Activated CD4-positive, alpha-beta T cell treated with anti-CD3 and anti-CD28 coated beads for 36 hours (primary cell): Measurements from ENCODE around the gene HK2. TPM values are rescaled to one million over a fixed set of nuclear protein-coding genes. Genes with fewer than 3 reads are reported as not detected.
A peak's percentile ranks its signal among the peaks of the same experiment; 100 is the strongest.
"Not testable (repeated sequence)": the region's sequence is repeated elsewhere in the genome, so short reads cannot be mapped to it uniquely, and the experiment has no call there.

Experiments used
- ATAC-seq: fragments of 200-7000 bp; cut with Tn5 transposase; one replicate; pipeline ENCODE4 v1.10.0; 2021; ENCODE audit warnings: mild to moderate bottlenecking, moderate library complexity
- CTCF ChIA-PET: fragments of 350-600 bp; sonication (Branson Sonifier 250); formaldehyde crosslinking; loops from one replicate; lab custom pipeline; 2021; ENCODE audit warnings: antibody characterized with exemption; lab: Charles Lee
- POLR2A ChIA-PET: fragments of 350-600 bp; sonication (Branson Sonifier 250); formaldehyde crosslinking; loops from one replicate; lab custom pipeline; 2021; ENCODE audit warnings: antibody characterized with exemption, inconsistent platforms; lab: Charles Lee
- DNase-seq: peaks from one replicate; pipeline ENCODE4 v3.0.0-alpha.2; 2020
- H3K27ac Mint-ChIP-seq: one replicate; pipeline ENCODE4 v1.8.0; 2021; ENCODE audit warnings: mixed read lengths
- H3K27me3 Mint-ChIP-seq: one replicate; pipeline ENCODE4 v1.8.0; 2021; ENCODE audit warnings: mixed read lengths
- H3K36me3 Mint-ChIP-seq: one replicate; pipeline ENCODE4 v1.8.0; 2021; ENCODE audit warnings: low read depth, mixed read lengths
- H3K4me1 Mint-ChIP-seq: one replicate; pipeline ENCODE4 v1.8.0; 2021; ENCODE audit warnings: mixed read lengths
- H3K4me3 Mint-ChIP-seq: one replicate; pipeline ENCODE4 v1.8.0; 2021; ENCODE audit warnings: mild to moderate bottlenecking, moderate library complexity, mixed read lengths
- H3K9me3 Mint-ChIP-seq: one replicate; pipeline ENCODE4 v1.8.0; 2021; ENCODE audit warnings: low read depth, mixed read lengths
- intact Hi-C, 2 experiments: fragments of 100-400 bp; cut with DNase I in 1 of 2; cut with micrococcal nuclease in 1 of 2; formaldehyde crosslinking; loops; one replicate each; pipeline versions ENCODE4 v1.14.2 to v1.15.1; 2022 to 2024; cut with DNase I, micrococcal nuclease
- total RNA-seq, 2 experiments: library from RNA; stranded (reverse); gene quantifications; one replicate each; pipeline ENCODE4 v1.2.3, GENCODE V29; 2021

Gene HK2
- total RNA-seq, result 100 to 1,000 TPM in 1 of 2 experiments, 10 to 100 TPM in 1; 84.4 to 105 TPM

DNA sequence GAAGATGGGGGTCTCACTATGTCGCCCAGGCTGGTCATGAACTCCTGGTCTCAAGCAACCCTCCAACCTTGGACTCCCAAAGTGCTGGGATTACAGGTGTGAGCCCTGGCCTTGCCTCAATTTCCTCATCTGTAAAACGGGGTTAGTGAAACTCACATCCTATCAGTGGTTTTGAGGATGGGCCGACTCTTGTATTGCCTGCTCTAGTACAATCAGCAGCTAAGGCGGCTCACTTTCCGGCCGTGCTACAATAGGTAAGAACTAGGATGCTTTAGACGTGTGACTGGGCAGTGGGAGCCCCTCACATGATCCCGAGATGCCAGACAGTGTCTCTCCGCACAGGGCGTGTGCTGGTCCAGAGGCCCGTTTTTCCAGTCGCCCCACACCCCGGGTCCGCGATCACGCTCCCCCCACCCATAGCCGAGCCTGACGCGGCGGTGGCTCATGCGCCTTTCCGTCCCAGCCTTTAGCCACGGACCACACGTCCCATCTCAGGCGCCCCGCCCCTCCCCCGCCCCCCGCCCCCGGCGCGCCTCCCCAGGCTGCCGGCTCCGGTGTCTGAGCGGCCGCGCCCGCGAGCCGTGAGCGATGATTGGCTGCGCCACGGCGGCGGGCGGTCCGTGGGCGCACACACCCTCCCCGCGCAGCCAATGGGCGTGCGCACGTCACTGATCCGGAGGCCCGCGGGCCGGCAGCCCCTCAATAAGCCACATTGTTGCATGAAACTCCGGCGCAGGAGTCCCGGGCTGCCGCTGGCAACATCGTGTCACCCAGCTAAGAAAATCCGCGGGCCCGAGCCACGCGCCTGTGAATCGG lies at the start of gene HK2:
Gene HK2, plus strand, starts transcription at position 710 of the 816 bp plus-strand sequence. CDS start 454 bp downstream, outside the sequence.
- intact Hi-C loops, result loop anchor here (1.0 to 10.0 kb wide), 9 partner anchors 119 to 1619 kb away; partner anchors contain the start of genes ALMS1 (in 1 of the 2), DOK1 (in 1 of the 2), POLE4 (in 1 of the 2) and SEMA4F (in 1 of the 2)
- ATAC-seq (peak; percentile 86), DNase-seq (peak; percentile 93)
- POLR2A ChIA-PET, result interaction anchor here (1.6 kb wide), 1 partner anchor 16 kb away, joined by 4 read pairs; no protein-coding TSS in a partner anchor
- H3K9me3 Mint-ChIP-seq, result no peaks in the 10 kb centered on the region
- H3K4me3 Mint-ChIP-seq, result peak within 1 kb of the TSS; percentile 89
- H3K27me3 Mint-ChIP-seq, result no peaks in the 10 kb centered on the region
- H3K4me1 Mint-ChIP-seq, result peaks cover 48% of the 10 kb centered on the region
- H3K36me3 Mint-ChIP-seq, result peaks cover 35% of the 10 kb centered on the region
- peak within 1 kb of the TSS; percentile 95 for H3K27ac Mint-ChIP-seq
- CTCF ChIA-PET, result interaction anchor here (0.7 to 1.5 kb wide), 6 partner anchors 12 to 245 kb away, joined by 3 to 5 read pairs (median 4); no protein-coding TSS in a partner anchor

DNA sequence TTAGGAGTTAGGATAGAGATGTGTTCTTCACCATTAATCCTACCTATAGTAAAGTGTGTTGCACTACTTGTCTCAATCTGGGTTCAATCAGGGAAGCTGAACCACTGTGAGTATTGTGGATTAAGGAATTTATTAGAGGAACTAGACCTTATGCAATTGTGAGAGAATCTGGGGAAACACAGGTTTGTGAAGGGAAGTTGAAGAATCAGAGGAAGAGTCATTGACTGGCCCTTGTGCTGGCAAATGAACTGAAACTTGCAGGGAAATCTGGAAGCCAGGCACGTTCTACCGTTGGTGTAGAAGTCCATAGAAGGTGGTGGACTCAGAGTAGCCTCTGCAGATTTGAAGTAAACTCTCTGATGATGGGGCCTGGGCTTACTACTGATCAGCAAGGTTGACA lies 44.7 kb upstream of the HK2 start:
- POLR2A ChIA-PET, result no interaction called here
- H3K4me3 Mint-ChIP-seq, result no peak overlapping the region

DNA sequence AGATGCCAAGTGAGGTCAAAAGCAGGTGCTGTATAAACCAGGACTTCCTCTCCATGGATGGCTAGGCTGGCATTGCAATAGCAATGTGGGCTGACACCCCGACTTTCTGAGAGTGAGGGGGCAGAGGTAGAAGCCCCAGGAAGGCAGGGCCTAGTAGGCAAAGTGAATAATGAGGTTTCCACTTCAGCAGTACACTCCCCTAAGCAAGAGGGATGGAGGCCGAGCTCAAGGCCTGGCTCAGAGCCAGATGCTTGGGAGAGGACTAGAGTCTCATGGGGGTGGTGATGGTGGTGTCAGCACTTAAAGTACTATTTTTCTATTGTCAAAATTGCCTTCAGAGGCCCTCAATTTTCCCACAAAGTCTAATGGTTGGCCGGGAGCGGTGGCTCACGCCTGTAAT lies 41.6 kb upstream of the HK2 start:
- no peaks in the 10 kb centered on the region for H3K36me3 Mint-ChIP-seq
- ChIA-PET POLR2A (no interaction called here), CTCF (interaction anchor here (0.7 to 0.8 kb wide), 2 partner anchors 53 to 160 kb away, joined by 4 read pairs; no protein-coding TSS in a partner anchor)
- H3K4me3 Mint-ChIP-seq, result no peak overlapping the region
- ATAC-seq (no peak), DNase-seq (no peak)
- H3K4me1 Mint-ChIP-seq, result no peaks in the 10 kb centered on the region
- no peak overlapping the region for H3K27ac Mint-ChIP-seq
- peaks cover 14% of the 10 kb centered on the region for H3K9me3 Mint-ChIP-seq
- intact Hi-C loops, result no loop called here
- peaks cover 6% of the 10 kb centered on the region for H3K27me3 Mint-ChIP-seq

More for the DNA sequence above, 44.7 kb upstream of the HK2 start:
- H3K27ac Mint-ChIP-seq, result no peak overlapping the region
- H3K36me3 Mint-ChIP-seq, result no peaks in the 10 kb centered on the region
- ATAC-seq, result no peak
- H3K27me3 Mint-ChIP-seq, result peaks cover 6% of the 10 kb centered on the region
- CTCF ChIA-PET, result interaction anchor here (1.2 kb wide), 1 partner anchor 88 kb away, joined by 3 read pairs; no protein-coding TSS in a partner anchor
- intact Hi-C loops, result no loop called here
- H3K9me3 Mint-ChIP-seq, result peaks cover 14% of the 10 kb centered on the region
- DNase-seq, result no peak
- no peaks in the 10 kb centered on the region for H3K4me1 Mint-ChIP-seq

DNA sequence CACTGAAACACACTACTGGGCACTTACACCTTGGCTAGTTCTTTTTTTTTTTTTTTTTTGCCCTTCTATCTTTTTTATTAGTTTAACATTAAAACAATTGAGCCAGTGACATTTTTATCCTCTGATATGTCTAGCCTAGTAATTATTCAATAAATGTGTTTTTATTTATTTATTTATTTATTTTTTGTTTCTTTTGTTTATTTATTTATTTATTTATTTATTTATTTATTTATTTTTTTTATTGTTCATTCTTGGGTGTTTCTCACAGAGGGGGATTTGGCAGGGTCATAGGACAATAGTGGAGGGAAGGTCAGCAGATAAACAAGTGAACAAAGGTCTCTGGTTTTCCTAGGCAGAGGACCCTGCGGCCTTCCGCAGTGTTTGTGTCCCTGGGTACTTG lies 39.0 kb upstream of the HK2 start:
- CTCF ChIA-PET, POLR2A ChIA-PET, DNase-seq, H3K27ac Mint-ChIP-seq, H3K4me1 Mint-ChIP-seq, H3K9me3 Mint-ChIP-seq, H3K36me3 Mint-ChIP-seq, H3K27me3 Mint-ChIP-seq, ATAC-seq, H3K4me3 Mint-ChIP-seq, intact Hi-C loops: not testable (repeated sequence)

DNA sequence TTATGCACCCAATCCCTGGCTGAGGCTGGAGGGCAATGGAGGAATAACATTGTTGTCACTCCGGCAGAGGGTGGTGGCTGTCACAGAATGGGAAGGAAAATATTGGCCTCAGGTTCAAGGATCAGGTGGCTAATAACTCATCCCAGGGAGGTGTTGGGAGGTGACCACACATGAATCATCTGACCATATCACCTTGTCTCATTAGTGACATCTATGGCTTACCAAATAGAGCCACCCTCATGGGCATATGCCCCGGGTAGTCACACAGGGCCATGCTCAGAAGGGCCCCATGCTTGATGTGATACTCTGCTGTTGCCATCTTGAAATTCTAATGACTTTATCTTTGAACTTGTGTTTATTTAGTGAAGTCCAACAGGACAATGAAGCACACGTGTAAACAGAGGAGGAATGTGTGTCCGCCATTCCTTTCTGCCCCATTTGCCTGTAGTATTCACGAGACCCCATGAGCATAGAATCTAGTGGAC lies 27.5 kb upstream of the HK2 start:
- intact Hi-C loops, result no loop called here
- no peaks in the 10 kb centered on the region for H3K9me3 Mint-ChIP-seq
- DNase-seq (no peak), ATAC-seq (no peak)
- H3K27me3 Mint-ChIP-seq, result no peaks in the 10 kb centered on the region
- no peaks in the 10 kb centered on the region for H3K36me3 Mint-ChIP-seq
- ChIA-PET POLR2A (no interaction called here), CTCF (no interaction called here)
- H3K27ac Mint-ChIP-seq, result no peak overlapping the region
- H3K4me3 Mint-ChIP-seq, result no peak overlapping the region
- no peaks in the 10 kb centered on the region for H3K4me1 Mint-ChIP-seq

DNA sequence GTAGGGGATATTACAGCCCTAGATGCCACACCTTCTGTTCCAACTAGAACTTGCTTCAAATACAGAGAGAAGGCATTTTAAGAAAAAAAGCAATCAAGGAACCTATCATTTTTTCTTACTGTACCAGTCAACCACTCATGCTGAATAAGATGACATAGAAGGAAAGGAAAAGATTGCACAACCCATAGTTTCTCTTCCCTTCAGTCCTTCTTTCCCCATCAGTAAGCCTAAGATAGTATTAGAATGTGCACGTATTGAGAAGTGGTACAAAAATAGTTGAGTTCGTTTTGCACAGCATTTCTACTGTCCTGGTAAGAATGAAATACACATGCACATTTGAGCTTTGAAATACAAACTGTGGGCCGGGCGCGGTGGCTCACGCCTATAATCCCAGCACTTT lies 27.0 kb upstream of the HK2 start:
- ChIA-PET CTCF (no interaction called here), POLR2A (no interaction called here)
- Mint-ChIP-seq H3K9me3 (no peaks in the 10 kb centered on the region), H3K36me3 (no peaks in the 10 kb centered on the region), H3K27ac (no peak overlapping the region), H3K27me3 (no peaks in the 10 kb centered on the region), H3K4me1 (no peaks in the 10 kb centered on the region), H3K4me3 (no peak overlapping the region)
- DNase-seq (no peak), ATAC-seq (no peak)
- intact Hi-C loops, result no loop called here

DNA sequence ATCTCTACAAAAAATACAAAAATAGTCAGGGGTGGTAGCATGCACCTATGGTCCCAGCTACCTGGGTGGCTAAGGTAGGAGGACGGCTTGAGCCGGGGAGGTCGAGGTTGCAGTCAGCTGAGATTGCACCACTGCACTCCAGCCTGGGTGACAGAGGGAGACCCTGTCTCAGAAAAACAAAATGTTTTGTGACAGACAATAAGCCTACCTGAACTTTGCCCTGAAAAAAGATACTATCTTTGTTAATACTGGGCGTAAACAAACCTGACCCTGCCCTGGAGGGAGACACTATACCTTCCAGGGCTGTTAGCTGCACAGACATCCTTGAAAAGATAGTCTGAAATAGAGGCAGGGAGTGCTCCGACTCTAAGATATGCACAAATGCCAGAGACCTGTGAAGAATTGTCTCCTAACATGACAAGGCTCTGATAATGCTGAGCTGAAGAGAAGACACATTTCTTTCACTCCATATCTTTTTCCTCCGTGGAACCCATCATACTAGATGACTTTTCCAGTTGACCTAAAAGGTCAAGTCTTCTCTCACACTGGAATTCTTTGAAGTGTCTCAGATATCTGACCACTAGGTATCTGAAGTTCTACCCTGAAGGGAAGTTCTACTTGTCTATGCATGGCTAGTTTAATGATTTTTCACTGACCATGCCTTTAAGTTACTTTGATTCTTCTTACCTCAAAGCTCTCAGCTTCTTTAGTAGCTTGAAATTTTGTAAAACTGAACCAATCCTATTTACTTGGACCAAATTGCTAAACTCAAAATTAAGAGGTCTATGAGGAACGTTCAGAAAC lies 20.9 kb upstream of the HK2 start:
- no peak for DNase-seq
- CTCF ChIA-PET, result interaction anchor here (1.0 kb wide), 2 partner anchors 10 to 26 kb away, joined by 3 to 4 read pairs; no protein-coding TSS in a partner anchor
- ATAC-seq, result no peak
- Mint-ChIP-seq H3K4me3 (no peak overlapping the region), H3K9me3 (no peaks in the 10 kb centered on the region), H3K36me3 (no peaks in the 10 kb centered on the region), H3K27me3 (no peaks in the 10 kb centered on the region), H3K27ac (no peak overlapping the region), H3K4me1 (peaks cover 4% of the 10 kb centered on the region)
- intact Hi-C loops, result no loop called here
- POLR2A ChIA-PET, result no interaction called here

DNA sequence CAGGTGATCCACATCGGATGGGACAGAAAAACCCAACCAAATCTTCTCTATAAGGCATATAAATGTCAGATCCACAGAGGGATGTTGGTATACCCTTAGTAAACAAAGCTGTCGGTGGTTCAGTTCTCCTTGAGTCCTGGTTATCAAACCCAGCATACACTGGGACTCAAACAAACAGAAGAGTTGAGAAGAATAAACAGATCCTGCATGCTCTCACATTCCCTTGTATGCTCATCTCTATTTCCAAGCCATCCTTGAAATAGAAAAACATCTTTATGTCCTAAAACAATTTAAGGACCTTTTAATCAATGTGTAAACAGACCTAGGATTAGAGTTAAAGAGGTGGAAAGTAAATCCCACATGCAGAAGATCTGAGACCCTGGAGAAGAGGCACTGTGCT lies 19.8 kb upstream of the HK2 start:
- intact Hi-C loops, result no loop called here

DNA sequence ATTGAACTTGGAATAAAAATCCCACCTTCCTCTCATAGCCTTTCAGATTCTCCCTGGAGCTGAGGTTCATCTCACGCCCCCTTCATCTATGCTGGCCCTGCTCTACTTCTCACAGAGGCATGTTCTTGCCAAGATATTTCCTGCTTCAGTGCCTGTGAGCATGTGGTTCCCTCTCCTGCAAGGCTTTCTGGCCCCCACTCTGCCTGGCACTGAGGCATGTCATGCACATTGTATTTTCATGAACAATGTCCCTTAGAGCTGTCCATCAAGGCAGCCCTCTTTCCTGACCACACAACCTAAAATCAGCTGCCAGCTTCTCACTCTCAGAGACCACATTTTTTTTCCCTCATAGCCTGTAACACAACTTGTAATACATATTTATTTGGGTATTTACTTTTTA lies 18.0 kb upstream of the HK2 start:
- Mint-ChIP-seq H3K27ac (no peak overlapping the region), H3K4me3 (no peak overlapping the region), H3K9me3 (no peaks in the 10 kb centered on the region), H3K36me3 (no peaks in the 10 kb centered on the region), H3K27me3 (no peaks in the 10 kb centered on the region), H3K4me1 (peaks cover 4% of the 10 kb centered on the region)
- CTCF ChIA-PET, result no interaction called here
- DNase-seq, result no peak
- intact Hi-C loops, result no loop called here
- POLR2A ChIA-PET, result no interaction called here
- no peak for ATAC-seq

More for the DNA sequence above, 19.8 kb upstream of the HK2 start:
- Mint-ChIP-seq H3K36me3 (no peaks in the 10 kb centered on the region), H3K9me3 (no peaks in the 10 kb centered on the region), H3K27me3 (no peaks in the 10 kb centered on the region), H3K4me1 (peaks cover 4% of the 10 kb centered on the region), H3K27ac (no peak overlapping the region), H3K4me3 (no peak overlapping the region)
- POLR2A ChIA-PET, result no interaction called here
- CTCF ChIA-PET, result interaction anchor here (0.9 kb wide), 1 partner anchor 93 kb away, joined by 4 read pairs; no protein-coding TSS in a partner anchor
- ATAC-seq (no peak), DNase-seq (no peak)

DNA sequence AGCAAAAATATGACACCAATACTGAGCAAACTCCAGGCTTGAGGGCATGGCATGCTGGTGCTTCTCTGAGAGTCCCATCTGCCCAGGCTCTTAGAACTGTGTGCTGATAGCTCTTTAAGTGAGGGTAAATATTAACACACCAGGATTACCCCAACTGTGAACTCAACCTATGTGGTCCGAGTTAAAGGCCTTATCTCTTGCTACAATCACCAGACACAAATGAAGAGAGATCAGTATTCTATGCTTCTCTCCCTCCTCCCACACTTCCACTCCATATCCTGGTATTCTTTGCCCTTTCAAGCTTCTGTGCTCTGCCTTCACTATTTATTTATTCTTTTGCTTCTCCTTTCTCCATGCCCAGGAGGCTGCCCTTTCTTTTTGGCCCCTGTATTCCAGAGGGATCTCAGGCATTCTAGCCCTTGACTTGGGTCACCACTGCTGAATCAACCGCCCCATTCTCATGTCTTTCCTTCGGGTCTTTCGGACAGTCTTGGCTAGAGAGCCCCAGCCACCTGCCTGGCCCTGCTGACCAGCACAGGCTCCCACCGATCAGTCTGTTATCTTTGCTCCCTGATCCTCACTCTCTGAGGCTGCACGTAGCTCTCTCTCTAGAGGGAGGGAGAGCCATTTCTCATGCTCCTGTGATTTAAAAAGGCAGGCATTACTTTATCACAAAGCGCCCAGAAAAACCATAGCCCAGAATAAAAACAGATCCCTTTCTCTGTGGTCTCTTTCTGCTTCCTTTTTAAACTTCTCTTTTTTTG lies 17.2 kb upstream of the HK2 start:
- no peaks in the 10 kb centered on the region for H3K36me3 Mint-ChIP-seq
- ATAC-seq (no peak), DNase-seq (no peak)
- H3K27me3 Mint-ChIP-seq, result no peaks in the 10 kb centered on the region
- H3K4me1 Mint-ChIP-seq, result peaks cover 4% of the 10 kb centered on the region
- ChIA-PET POLR2A (no interaction called here), CTCF (no interaction called here)
- no peak overlapping the region for H3K4me3 Mint-ChIP-seq
- no peak overlapping the region for H3K27ac Mint-ChIP-seq
- H3K9me3 Mint-ChIP-seq, result no peaks in the 10 kb centered on the region
- intact Hi-C loops, result no loop called here

DNA sequence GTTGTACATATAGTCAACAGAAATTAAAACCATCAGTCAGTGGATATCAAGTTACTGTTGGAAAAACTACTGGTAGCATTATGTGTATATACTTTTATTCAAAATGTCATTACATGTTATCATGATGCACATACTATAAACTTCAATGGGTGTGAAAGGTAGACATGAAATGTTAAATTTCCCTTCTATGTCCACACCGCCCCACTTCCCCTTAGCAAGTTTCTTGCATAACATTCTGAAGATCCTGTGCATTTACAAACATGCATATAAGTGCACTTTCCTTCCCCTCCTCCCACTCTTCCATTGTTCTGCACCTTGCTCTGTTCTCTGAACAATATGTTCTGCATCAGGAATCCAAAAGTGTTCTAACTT lies 16.6 kb upstream of the HK2 start:
- ChIA-PET CTCF (no interaction called here), POLR2A (no interaction called here)
- no peaks in the 10 kb centered on the region for H3K36me3 Mint-ChIP-seq
- peaks cover 4% of the 10 kb centered on the region for H3K4me1 Mint-ChIP-seq
- no peak overlapping the region for H3K4me3 Mint-ChIP-seq
- no peak for DNase-seq
- no peaks in the 10 kb centered on the region for H3K9me3 Mint-ChIP-seq
- intact Hi-C loops, result no loop called here
- H3K27me3 Mint-ChIP-seq, result no peaks in the 10 kb centered on the region
- ATAC-seq, result no peak
- no peak overlapping the region for H3K27ac Mint-ChIP-seq
